ENCODE results near the gene B4GALT4.
A peak's percentile ranks its signal among the peaks of the same experiment; 100 is the strongest.

Gene B4GALT4

GRCh38 chr3:119238363-119238762 is 2.3 kb downstream of the B4GALT4 start:
- DNase-seq (ENCODE audit: insufficient read length, low spot score) (no peak), FAIRE-seq (no peak)

- no peak for DNase-seq (ENCODE audit: insufficient read length, low spot score)
- FAIRE-seq: no peak
These were observed 3.4 kb downstream of the B4GALT4 start for GRCh38 chr3:119237299-119237698.

- FAIRE-seq: no peak
These were observed 3.9 kb downstream of the B4GALT4 start for GRCh38 chr3:119236756-119237155.

GRCh38 chr3:119235151-119235550 is 5.5 kb downstream of the B4GALT4 start:
- FAIRE-seq: peak; percentile 63
- no peak for DNase-seq (ENCODE audit: insufficient read length, low spot score)

More at GRCh38 chr3:119236756-119237155, 3.9 kb downstream of the B4GALT4 start:
- DNase-seq (ENCODE audit: insufficient read length, low spot score): no peak

GRCh38 chr3:119234610-119235009 is 6.1 kb downstream of the B4GALT4 start:
- DNase-seq (ENCODE audit: insufficient read length, low spot score): no peak

GRCh38 chr3:119230745-119231144 is 9.9 kb downstream of the B4GALT4 start:
- no peak for FAIRE-seq
- DNase-seq (ENCODE audit: insufficient read length, low spot score): no peak

More at GRCh38 chr3:119234610-119235009, 6.1 kb downstream of the B4GALT4 start:
- FAIRE-seq: no peak

- no peak for FAIRE-seq
- DNase-seq (ENCODE audit: insufficient read length, low spot score): no peak
These were observed 10.6 kb downstream of the B4GALT4 start for GRCh38 chr3:119230071-119230470.

- FAIRE-seq (no peak), DNase-seq (ENCODE audit: insufficient read length, low spot score) (no peak)
These were observed 11.5 kb downstream of the B4GALT4 start for GRCh38 chr3:119229190-119229589.

GRCh38 chr3:119228373-119229145 is 12.1 kb downstream of the B4GALT4 start:
- DNase-seq (ENCODE audit: insufficient read length, low spot score) (no peak), FAIRE-seq (no peak)

- FAIRE-seq (no peak), DNase-seq (ENCODE audit: insufficient read length, low spot score) (no peak)
These were observed 13.4 kb downstream of the B4GALT4 start for GRCh38 chr3:119227070-119227850.

- FAIRE-seq: no peak
These were observed 15.6 kb downstream of the B4GALT4 start for GRCh38 chr3:119225121-119225520.

GRCh38 chr3:119223511-119223910 is 17.2 kb downstream of the B4GALT4 start:
- FAIRE-seq (no peak), DNase-seq (ENCODE audit: insufficient read length, low spot score) (no peak)

More at GRCh38 chr3:119225121-119225520, 15.6 kb downstream of the B4GALT4 start:
- no peak for DNase-seq (ENCODE audit: insufficient read length, low spot score)

- no peak for FAIRE-seq
- no peak for DNase-seq (ENCODE audit: insufficient read length, low spot score)
These were observed 18.3 kb downstream of the B4GALT4 start for GRCh38 chr3:119222391-119222790.

- DNase-seq (ENCODE audit: insufficient read length, low spot score) (no peak), FAIRE-seq (no peak)
These were observed 18.8 kb downstream of the B4GALT4 start for GRCh38 chr3:119221779-119222320.

GRCh38 chr3:119220970-119221667 is 19.6 kb downstream of the B4GALT4 start:
- no peak for FAIRE-seq
- DNase-seq (ENCODE audit: insufficient read length, low spot score): no peak

GRCh38 chr3:119220198-119220597 is 20.5 kb downstream of the B4GALT4 start:
- DNase-seq (ENCODE audit: insufficient read length, low spot score): no peak
- no peak for FAIRE-seq

- FAIRE-seq: peak; percentile 95
- peak; percentile 73 for DNase-seq (ENCODE audit: insufficient read length, low spot score)
These were observed 21.6 kb downstream of the B4GALT4 start for GRCh38 chr3:119219069-119219468.

- no peak for DNase-seq (ENCODE audit: insufficient read length, low spot score)
- FAIRE-seq: no peak
These were observed 28.9 kb downstream of the B4GALT4 start for GRCh38 chr3:119211803-119212202.

- no peak for FAIRE-seq
- no peak for DNase-seq (ENCODE audit: insufficient read length, low spot score)
These were observed 29.5 kb downstream of the B4GALT4 start for GRCh38 chr3:119211193-119211592.

GRCh38 chr3:119207512-119207875 is 33.2 kb downstream of the B4GALT4 start:
- FAIRE-seq (no peak), DNase-seq (ENCODE audit: insufficient read length, low spot score) (no peak)

Measured in GM19239 (cell line).